GM23248 (cell line): ENCODE data around the gene CERK. TPM values are rescaled to one million over a fixed set of nuclear protein-coding genes. Genes with fewer than 3 reads are reported as not detected.

Source experiments
- DNase-seq: peaks from one replicate; pipeline ENCODE4 v3.0.0-alpha.2; 2015
- H2AFZ ChIP-seq: fragments of 200-600 bp; sonication (generic); 2 replicates; pipeline ENCODE4 v1.6.1; 2016; ENCODE audit warnings: antibody characterized with exemption
- H3F3A ChIP-seq: fragments of 200-600 bp; sonication (generic); 2 replicates; pipeline ENCODE4 v1.6.1; 2016; ENCODE audit warnings: mild to moderate bottlenecking, antibody characterized with exemption, mixed run types; ENCODE audit not compliant: insufficient read depth
- H3K27ac ChIP-seq: fragments of 200-600 bp; sonication (generic); 2 replicates; pipeline ENCODE4 v1.5.1; 2016; ENCODE audit warnings: mild to moderate bottlenecking
- H3K27me3 ChIP-seq: fragments of 200-600 bp; sonication (generic); replicated peaks from 2 replicates; pipeline ENCODE4 v1.6.1; 2016; ENCODE audit warnings: mild to moderate bottlenecking; ENCODE audit not compliant: insufficient read depth
- H3K36me3 ChIP-seq: fragments of 200-600 bp; sonication (generic); 2 replicates; pipeline ENCODE4 v1.6.1; 2016; ENCODE audit warnings: low read depth, mild to moderate bottlenecking
- H3K4me1 ChIP-seq: fragments of 200-600 bp; sonication (generic); 2 replicates; pipeline ENCODE4 v1.6.1; 2016; ENCODE audit warnings: mild to moderate bottlenecking; ENCODE audit not compliant: insufficient read depth
- H3K4me2 ChIP-seq: fragments of 200-600 bp; sonication (generic); one replicate; pipeline ENCODE4 v1.6.1; 2016; ENCODE audit warnings: mild to moderate bottlenecking; ENCODE audit not compliant: unreplicated experiment
- H3K4me3 ChIP-seq: fragments of 200-600 bp; sonication (generic); 2 replicates; pipeline ENCODE4 v1.5.1; 2016; ENCODE audit warnings: mild to moderate bottlenecking
- H3K79me2 ChIP-seq: fragments of 200-600 bp; sonication (generic); 2 replicates; pipeline ENCODE4 v1.6.1; 2016; ENCODE audit warnings: mild to moderate bottlenecking; ENCODE audit not compliant: insufficient read depth
- H3K9ac ChIP-seq: fragments of 200-600 bp; sonication (generic); 2 replicates; pipeline ENCODE4 v1.6.1; 2016; ENCODE audit warnings: mild to moderate bottlenecking
- H3K9me2 ChIP-seq: fragments of 200-600 bp; sonication (generic); 2 replicates; pipeline ENCODE4 v1.6.1; 2016; ENCODE audit warnings: mixed run types, mild to moderate bottlenecking, moderate library complexity; ENCODE audit not compliant: insufficient read depth
- H3K9me3 ChIP-seq: fragments of 200-600 bp; sonication (generic); one replicate; pipeline ENCODE4 v1.6.1; 2017; ENCODE audit warnings: low read depth
- H4K20me1 ChIP-seq: fragments of 200-600 bp; sonication (generic); 2 replicates; pipeline ENCODE4 v1.6.0; 2016; ENCODE audit not compliant: insufficient read depth
- EZH2 ChIP-seq: fragments of 200-600 bp; sonication (generic); IDR thresholded peaks from 2 replicates; pipeline ENCODE4 v1.6.1; 2018; ENCODE audit warnings: antibody characterized with exemption, mild to moderate bottlenecking; ENCODE audit not compliant: insufficient read depth, poor library complexity, severe bottlenecking
- EZH2phosphoT487 ChIP-seq: fragments of 200-600 bp; sonication (generic); IDR thresholded peaks from 2 replicates; pipeline ENCODE4 v1.6.1; 2018; ENCODE audit warnings: antibody characterized with exemption, moderate library complexity, mild to moderate bottlenecking, low read depth; ENCODE audit not compliant: insufficient read depth
- WGBS, 2 experiments: methylation state at CpG; one replicate each; pipeline ENCODE4 v1.1.6; 2015 to 2017; ENCODE audit warnings: low lambda C conversion rate in 2 of 2, low coverage in 1 of 2; ENCODE audit errors: missing lambda C conversion rate in 2 of 2; 5-methylcytosine and 5-hydroxymethylcytosine counted together
- in situ Hi-C: fragments of 300-500 bp; cut with MboI; formaldehyde crosslinking; loops from 2 replicates; pipeline ENCODE4 v1.15.0; 2020
- polyA plus RNA-seq: library from polyadenylated mRNA; unstranded; fragments of >200 nt; fragmentation: Nextera tagmentation; extraction: Ambion mirVana; gene quantifications from 2 replicates; pipeline ENCODE4 v1.2.1, GENCODE V29; 2016
- total RNA-seq: library from RNA; depleted of rRNA; stranded (reverse); fragments of >200 nt; shearing (Covaris generic); gene quantifications from 2 replicates; pipeline ENCODE4 v1.2.3, GENCODE V29; 2014

Gene CERK
- total and polyA plus RNA-seq, 2 experiments from 2014 or later: 25.3 to 45.4 TPM

GRCh38 chr22:46686221-46687047 is 51.6 kb downstream of the CERK start:
- H3F3A ChIP-seq: no peaks in the 10 kb centered on the region
- no peaks in the 10 kb centered on the region for H4K20me1 ChIP-seq
- no peak overlapping the region for H3K4me3 ChIP-seq
- H2AFZ ChIP-seq: no peak overlapping the region
- no peak overlapping the region for H3K27ac ChIP-seq
- WGBS, 2 experiments: 93% methylated on average over 33 of the region's 33 CpGs
- in situ Hi-C loops: no loop called here
- H3K4me2 ChIP-seq: no peak overlapping the region
- H3K9me2 ChIP-seq: no peaks in the 10 kb centered on the region
- peaks cover 20% of the 10 kb centered on the region; the same call in 1 of the 2 replicates for H3K36me3 ChIP-seq
- no peak for DNase-seq
- TF ChIP-seq EZH2phosphoT487 (no peak), EZH2 (no peak)
- H3K9me3 ChIP-seq: no peaks in the 10 kb centered on the region
- no peaks in the 10 kb centered on the region for H3K79me2 ChIP-seq
- no peaks in the 10 kb centered on the region for H3K4me1 ChIP-seq
- H3K27me3 ChIP-seq: no peaks in the 10 kb centered on the region
- H3K9ac ChIP-seq: no peak overlapping the region

GRCh38 chr22:46684706-46685105 is 53.3 kb downstream of the CERK start:
- no peak overlapping the region for H3K4me2 ChIP-seq

GRCh38 chr22:46682011-46682731 is 55.9 kb downstream of the CERK start:
- Histone ChIP-seq H3K27me3 (no peaks in the 10 kb centered on the region), H3K9me3 (no peaks in the 10 kb centered on the region), H4K20me1 (no peaks in the 10 kb centered on the region), H3K4me1 (peaks cover 12% of the 10 kb centered on the region), H3K9me2 (no peaks in the 10 kb centered on the region), H2AFZ (no peak overlapping the region), H3K9ac (no peak overlapping the region), H3K27ac (no peak overlapping the region), H3F3A (0 out of 2 replicates have a peak, but pooled peaks cover 5% of the 10 kb centered on the region), H3K4me2 (no peak overlapping the region), H3K36me3 (peaks cover 5% of the 10 kb centered on the region; the same call in 1 of the 2 replicates), H3K4me3 (no peak overlapping the region), H3K79me2 (no peaks in the 10 kb centered on the region)
- in situ Hi-C loops: no loop called here
- DNase-seq: no peak
- WGBS, 2 experiments: 88 to 89% methylated on average over 19 of the region's 19 CpGs
- TF ChIP-seq EZH2 (no peak), EZH2phosphoT487 (no peak)

More at GRCh38 chr22:46684706-46685105, 53.3 kb downstream of the CERK start:
- Histone ChIP-seq H3K4me1 (peaks cover 6% of the 10 kb centered on the region), H3K4me3 (no peak overlapping the region), H3K79me2 (no peaks in the 10 kb centered on the region), H3K9me2 (no peaks in the 10 kb centered on the region), H3K9ac (no peak overlapping the region), H3K27ac (no peak overlapping the region), H4K20me1 (no peaks in the 10 kb centered on the region), H3F3A (0 out of 2 replicates have a peak, but pooled peaks cover 5% of the 10 kb centered on the region), H2AFZ (no peak overlapping the region), H3K9me3 (no peaks in the 10 kb centered on the region), H3K27me3 (no peaks in the 10 kb centered on the region), H3K36me3 (peaks cover 9% of the 10 kb centered on the region; the same call in 1 of the 2 replicates)
- DNase-seq: no peak
- TF ChIP-seq EZH2phosphoT487 (no peak), EZH2 (no peak)
- in situ Hi-C loops: no loop called here
- 73 to 77% methylated on average over 10 of the region's 10 CpGs for WGBS, 2 experiments

GRCh38 chr22:46681010-46681409 is 57.0 kb downstream of the CERK start:
- 0 out of 2 replicates have a peak, but pooled peaks cover 5% of the 10 kb centered on the region for H3F3A ChIP-seq
- no peak overlapping the region for H3K4me2 ChIP-seq
- H3K9ac ChIP-seq: no peak overlapping the region
- no peak overlapping the region for H2AFZ ChIP-seq
- WGBS, 2 experiments: 93 to 98% methylated on average over 7 of the region's 7 CpGs
- H4K20me1 ChIP-seq: no peaks in the 10 kb centered on the region
- TF ChIP-seq EZH2 (no peak), EZH2phosphoT487 (no peak)
- H3K27me3 ChIP-seq: no peaks in the 10 kb centered on the region
- no peaks in the 10 kb centered on the region for H3K79me2 ChIP-seq
- no peak for DNase-seq
- H3K4me1 ChIP-seq: peaks cover 12% of the 10 kb centered on the region
- H3K27ac ChIP-seq: no peak overlapping the region
- no peak overlapping the region for H3K4me3 ChIP-seq
- H3K36me3 ChIP-seq: peaks cover 5% of the 10 kb centered on the region; the same call in 1 of the 2 replicates
- H3K9me3 ChIP-seq: no peaks in the 10 kb centered on the region
- H3K9me2 ChIP-seq: no peaks in the 10 kb centered on the region
- in situ Hi-C loops: no loop called here
